ENCODE results near the gene FANCC.
A peak's percentile ranks its signal among the peaks of the same experiment; 100 is the strongest.

FANCC gene

GRCh38 chr9:95070549-95071021 lies 246.9 kb downstream of the FANCC start:
- DNase-seq (ENCODE audit: low read depth, low spot score): peak; percentile 70

GRCh38 chr9:95067897-95068296 lies 249.6 kb downstream of the FANCC start:
- no peak for DNase-seq (ENCODE audit: low read depth, low spot score)

- no peak for DNase-seq (ENCODE audit: low read depth, low spot score)
These were observed 250.5 kb downstream of the FANCC start for GRCh38 chr9:95067057-95067456.

GRCh38 chr9:95065224-95065623 lies 252.3 kb downstream of the FANCC start:
- no peak for DNase-seq (ENCODE audit: low read depth, low spot score)

- DNase-seq (ENCODE audit: low read depth, low spot score): no peak
These were observed 254.2 kb downstream of the FANCC start for GRCh38 chr9:95063300-95063699.

- DNase-seq (ENCODE audit: low read depth, low spot score): no peak
These were observed 254.9 kb downstream of the FANCC start for GRCh38 chr9:95062596-95063065.

GRCh38 chr9:95061916-95062595 lies 255.5 kb downstream of the FANCC start:
- DNase-seq (ENCODE audit: low read depth, low spot score): no peak

GRCh38 chr9:95060916-95061315 lies 256.6 kb downstream of the FANCC start:
- no peak for DNase-seq (ENCODE audit: low read depth, low spot score)

GRCh38 chr9:95060234-95060633 lies 257.3 kb downstream of the FANCC start:
- no peak for DNase-seq (ENCODE audit: low read depth, low spot score)

GRCh38 chr9:95058795-95059386 lies 258.6 kb downstream of the FANCC start:
- DNase-seq (ENCODE audit: low read depth, low spot score): no peak

GRCh38 chr9:95058121-95058785 lies 259.3 kb downstream of the FANCC start:
- no peak for DNase-seq (ENCODE audit: low read depth, low spot score)

- no peak for DNase-seq (ENCODE audit: low read depth, low spot score)
These were observed 260.4 kb downstream of the FANCC start for GRCh38 chr9:95057101-95057500.

GRCh38 chr9:95055851-95056551 lies 261.5 kb downstream of the FANCC start:
- DNase-seq (ENCODE audit: low read depth, low spot score): no peak

- DNase-seq (ENCODE audit: low read depth, low spot score): no peak
These were observed 262.1 kb downstream of the FANCC start for GRCh38 chr9:95055334-95055850.

- DNase-seq (ENCODE audit: low read depth, low spot score): no peak
These were observed 263.6 kb downstream of the FANCC start for GRCh38 chr9:95053611-95054570.

GRCh38 chr9:95049761-95050160 lies 267.7 kb downstream of the FANCC start:
- no peak for DNase-seq (ENCODE audit: low read depth, low spot score)

Data from ELF-1 (cell line).